A549 (cell line): Measurements from ENCODE around the gene SYTL2. TPM values are rescaled to one million over a fixed set of nuclear protein-coding genes. Genes with fewer than 3 reads are reported as not detected.
A peak's percentile ranks its signal among the peaks of the same experiment; 100 is the strongest.

Experiments used
- ATAC-seq, 2 experiments: fragments of 200-7000 bp in 1 of 2; fragments of >200 bp in 1 of 2; cut with Nextera tagmentation in 1 of 2; cut with Tn5 transposase in 1 of 2; 3 replicates each; pipeline versions ENCODE4 v1.8.0 to v1.9.1; 2018 to 2020; ENCODE audit warnings: mild to moderate bottlenecking in 1 of 2, moderate library complexity in 1 of 2
- CTCF ChIA-PET: fragments of 300-600 bp; sonication (Branson Sonifier 250); formaldehyde crosslinking; extraction: SDS; loops from one replicate; lab custom pipeline; 2021; ENCODE audit warnings: antibody characterized with exemption, inconsistent platforms; lab: Yijun Ruan, JAX
- POLR2A ChIA-PET: fragments of 350-600 bp; formaldehyde crosslinking; extraction: SDS; loops from one replicate; lab custom pipeline; 2021; ENCODE audit warnings: antibody characterized with exemption, inconsistent platforms; lab: Yijun Ruan, JAX
- DNase-seq, 2 experiments: peaks; one replicate each; pipeline versions ENCODE4 v3.0.0 to v3.0.0-alpha.2; 2011 to 2016; ENCODE audit warnings: low read depth in 1 of 2, low spot score in 1 of 2
- FAIRE-seq: peaks from 2 replicates; lab custom pipeline; 2011; peaks lifted over from hg19 to GRCh38; lab: Jason Lieb, UNC
- H3K27ac ChIP-seq, 2 experiments: fragments of >200 bp; sonication (Bioruptor Twin); formaldehyde crosslinking; 3 replicates each; pipeline ENCODE4 v1.5.1; 2016 to 2017
- H3K4me1 ChIP-seq: fragments of >200 bp; sonication (Bioruptor Twin); formaldehyde crosslinking; 3 replicates; pipeline ENCODE4 v1.6.1; 2016
- H3K4me2 ChIP-seq: fragments of >200 bp; sonication (Bioruptor Twin); formaldehyde crosslinking; 3 replicates; pipeline ENCODE4 v1.6.1; 2016
- H3K4me3 ChIP-seq: fragments of >200 bp; sonication (Bioruptor Twin); formaldehyde crosslinking; 3 replicates; pipeline ENCODE4 v1.5.1; 2016
- H3K9me3 ChIP-seq: fragments of >200 bp; sonication (Bioruptor Twin); formaldehyde crosslinking; 3 replicates; pipeline ENCODE4 v1.6.1; 2016
- BCL3 ChIP-seq: fragments of >200 bp; sonication (Bioruptor Twin); formaldehyde crosslinking; IDR thresholded peaks from 3 replicates; pipeline ENCODE4 v1.6.1; 2016
- CEBPB ChIP-seq, 2 experiments: fragments of >200 bp in 1 of 2; sonication (Bioruptor Twin) in 1 of 2; formaldehyde crosslinking in 1 of 2; IDR thresholded peaks; 2 replicates each; pipeline ENCODE4 v1.6.1; 2012 to 2016
- CHD2 ChIP-seq: fragments of 150-350 bp; IDR thresholded peaks from 2 replicates; pipeline ENCODE4 v1.6.1; 2014; ENCODE audit warnings: low read length; ENCODE audit not compliant: partially characterized antibody
- E2F6 ChIP-seq: IDR thresholded peaks from 2 replicates; pipeline ENCODE4 v1.6.1; 2012; ENCODE audit warnings: low read depth, borderline replicate concordance
- EHF ChIP-seq: fragments of 250-450 bp; sonication (Bioruptor Pico); IDR thresholded peaks from 2 replicates; pipeline ENCODE4 v1.5.0; 2020; ENCODE audit warnings: mild to moderate bottlenecking
- ELK1 ChIP-seq: fragments of 150-350 bp; IDR thresholded peaks from 2 replicates; pipeline ENCODE4 v1.6.1; 2014; ENCODE audit warnings: low read depth, mild to moderate bottlenecking, low read length
- FOXS1 ChIP-seq: fragments of 250-450 bp; sonication (Bioruptor Pico); IDR thresholded peaks from 2 replicates; pipeline ENCODE4 v1.5.0; 2020; ENCODE audit warnings: mild to moderate bottlenecking, moderate library complexity
- GATA3 ChIP-seq: IDR thresholded peaks from 2 replicates; pipeline ENCODE4 v1.6.1; 2012; ENCODE audit warnings: borderline replicate concordance
- HES2 ChIP-seq: fragments of >200 bp; sonication (Bioruptor Twin); formaldehyde crosslinking; IDR thresholded peaks from 2 replicates; pipeline ENCODE4 v1.6.1; 2016
- HOXB13 ChIP-seq: fragments of 250-450 bp; sonication (Bioruptor Pico); IDR thresholded peaks from 2 replicates; pipeline ENCODE4 v1.5.0; 2020; ENCODE audit warnings: low read depth, mild to moderate bottlenecking, moderate library complexity
- HOXB5 ChIP-seq: fragments of 250-450 bp; sonication (Bioruptor Pico); IDR thresholded peaks from 2 replicates; pipeline ENCODE4 v1.5.0; 2020; ENCODE audit warnings: mild to moderate bottlenecking, moderate library complexity
- JUNB ChIP-seq: fragments of >200 bp; sonication (Bioruptor Twin); formaldehyde crosslinking; IDR thresholded peaks from 2 replicates; pipeline ENCODE4 v1.6.1; 2016
- KDM5A ChIP-seq: fragments of 200-600 bp; sonication (generic); IDR thresholded peaks from 2 replicates; pipeline ENCODE4 v1.6.1; 2016; ENCODE audit warnings: antibody characterized with exemption, mild to moderate bottlenecking
- MAFK ChIP-seq: fragments of 450-650 bp; IDR thresholded peaks from 2 replicates; pipeline ENCODE4 v1.6.1; 2014; ENCODE audit not compliant: partially characterized antibody
- NR3C1 ChIP-seq: fragments of >200 bp; sonication (Bioruptor Twin); formaldehyde crosslinking; IDR thresholded peaks from 3 replicates; pipeline ENCODE4 v1.6.1; 2017
- PBX3 ChIP-seq: IDR thresholded peaks from 2 replicates; pipeline ENCODE4 v1.6.1; 2012
- POLR2AphosphoS2 ChIP-seq: conservative IDR thresholded peaks from 2 replicates; pipeline ENCODE4 v1.6.1; 2012; ENCODE audit warnings: low read length, improper control_type of control experiment, inconsistent platforms
- RAD21 ChIP-seq, 2 experiments: fragments of >200 bp in 1 of 2; sonication (Bioruptor Twin) in 1 of 2; formaldehyde crosslinking in 1 of 2; IDR thresholded peaks in 1 of 2; conservative IDR thresholded peaks in 1 of 2; 2 replicates in 1 of 2; 3 replicates in 1 of 2; pipeline ENCODE4 v1.6.1; 2012 to 2018; ENCODE audit warnings: inconsistent platforms in 1 of 2
- RARB ChIP-seq: fragments of 250-450 bp; sonication (Bioruptor Pico); IDR thresholded peaks from 2 replicates; pipeline ENCODE4 v1.8.0; 2021; ENCODE audit warnings: mild to moderate bottlenecking, moderate library complexity
- REST ChIP-seq: fragments of 200-600 bp; sonication (generic); IDR thresholded peaks from 2 replicates; pipeline ENCODE4 v1.6.1; 2016; ENCODE audit warnings: antibody characterized with exemption, mild to moderate bottlenecking, moderate library complexity
- RFX5 ChIP-seq: fragments of 450-650 bp; IDR thresholded peaks from 2 replicates; pipeline ENCODE4 v1.7.1; 2014; ENCODE audit warnings: antibody characterized with exemption, mild to moderate bottlenecking, moderate library complexity
- RNF2 ChIP-seq: fragments of 200-600 bp; sonication (generic); IDR thresholded peaks from 2 replicates; pipeline ENCODE4 v1.6.1; 2016; ENCODE audit warnings: low read depth, mild to moderate bottlenecking, antibody characterized with exemption, moderate library complexity, borderline replicate concordance
- SMC3 ChIP-seq: fragments of >200 bp; sonication (Bioruptor Twin); formaldehyde crosslinking; IDR thresholded peaks from 3 replicates; pipeline ENCODE4 v1.6.1; 2018; ENCODE audit warnings: inconsistent platforms
- TP53 ChIP-seq: fragments of 250-450 bp; sonication (Bioruptor Pico); IDR thresholded peaks from 2 replicates; pipeline ENCODE4 v1.5.0; 2021; ENCODE audit warnings: mild to moderate bottlenecking, moderate library complexity
- USF2 ChIP-seq: fragments of 450-650 bp; IDR thresholded peaks from 2 replicates; pipeline ENCODE4 v1.6.1; 2014; ENCODE audit warnings: antibody characterized with exemption
- ZC3H11A ChIP-seq: fragments of 450-650 bp; IDR thresholded peaks from 2 replicates; pipeline ENCODE4 v1.6.1; 2014; ENCODE audit warnings: antibody characterized with exemption, mild to moderate bottlenecking
- ZFP36 ChIP-seq: fragments of 450-650 bp; IDR thresholded peaks from 2 replicates; pipeline ENCODE4 v1.6.1; 2014; ENCODE audit warnings: borderline replicate concordance; ENCODE audit not compliant: partially characterized antibody
- WGBS: methylation state at CpG from one replicate; pipeline ENCODE4 v1.1.6; 2017; ENCODE audit errors: missing lambda C conversion rate; 5-methylcytosine and 5-hydroxymethylcytosine counted together
- polyA plus RNA-seq, 4 experiments: library from polyadenylated mRNA; depleted of rRNA in 3 of 4; stranded (reverse); fragments of >200 nt; fragmentation: RNase III in 1 of 4; extraction: RNeasy Plus Mini Kit Qiagen cat#74134 plus additional on column Dnase treatment in 1 of 4; gene quantifications; 2 replicates in 3 of 4; 3 replicates in 1 of 4; pipeline ENCODE4 v1.2.3, GENCODE V29; 2011 to 2017

The SYTL2 gene
- polyA plus RNA-seq, 2 of the 4 experiments (the other 2 are of a cell fraction): 11.6 to 34.2 TPM

GRCh38 chr11:85745626-85746025 lies 65.3 kb downstream of the SYTL2 start (continued):
- no peak for TF ChIP-seq BCL3

- ChIA-PET CTCF (no interaction called here), POLR2A (no interaction called here)
- ATAC-seq (no peak), DNase-seq (no peak), FAIRE-seq (no peak)
- no peak overlapping the region for H3K4me3 ChIP-seq
- WGBS: 70% methylated on average over 1 of the region's 1 CpG
- peaks cover 29% of the 10 kb centered on the region for H3K4me1 ChIP-seq
- 0 out of 6 replicates have a peak overlapping the region, but pooled peaks of 1 of the 2 experiments have one; percentile 25 for H3K27ac ChIP-seq
- no peak overlapping the region for H3K4me2 ChIP-seq
- TF ChIP-seq ZC3H11A (no peak), MAFK (no peak), HES2 (no peak), HOXB13 (CRISPR knock-in tag) (no peak), JUNB (no peak), SMC3 (no peak), USF2 (no peak), HOXB5 (no peak), EHF (CRISPR knock-in tag) (no peak), TP53 (no peak), RFX5 (no peak), CHD2 (no peak), POLR2AphosphoS2 (no peak), ZFP36 (no peak), E2F6 (no peak), GATA3 (no peak), RNF2 (no peak), FOXS1 (no peak), NR3C1 (no peak)
- H3K9me3 ChIP-seq: no peaks in the 10 kb centered on the region
Measured at GRCh38 chr11:85742873-85743275, 68.1 kb downstream of the SYTL2 start.

GRCh38 chr11:85742348-85742747 lies 68.6 kb downstream of the SYTL2 start:
- ATAC-seq (no peak), FAIRE-seq (no peak), DNase-seq (no peak)
- Histone ChIP-seq H3K4me1 (peaks cover 23% of the 10 kb centered on the region), H3K4me2 (no peak overlapping the region), H3K4me3 (no peak overlapping the region), H3K9me3 (no peaks in the 10 kb centered on the region), H3K27ac (no peak overlapping the region)
- CTCF ChIA-PET: no interaction called here
- 92% methylated on average over 4 of the region's 4 CpGs for WGBS
- POLR2A ChIA-PET: no interaction called here
- TF ChIP-seq TP53: no peak
- no peak for TF ChIP-seq CEBPB (IDR thresholded peaks at IDR 0.05)
- no peak for TF ChIP-seq JUNB
- TF ChIP-seq RFX5: no peak
- no peak for TF ChIP-seq REST
- TF ChIP-seq KDM5A: no peak
- no peak for TF ChIP-seq ELK1
- no peak for TF ChIP-seq HES2
- no peak for TF ChIP-seq PBX3
- TF ChIP-seq RARB (CRISPR knock-in tag): no peak
- TF ChIP-seq BCL3: no peak
- TF ChIP-seq RAD21 (conservative IDR thresholded peaks at IDR 0.05 in 1 of 2, IDR thresholded peaks at IDR 0.05 in 1 of 2): no peak
- TF ChIP-seq CHD2: no peak
